HEK293 (cell line): ENCODE results near the gene PRR35.
A peak's percentile ranks its signal among the peaks of the same experiment; 100 is the strongest.

Experiments
- CTCF ChIA-PET: fragments of 350-600 bp; formaldehyde crosslinking; extraction: SDS; loops from one replicate; lab custom pipeline; 2021; ENCODE audit warnings: antibody characterized with exemption; lab: Yijun Ruan, JAX
- POLR2A ChIA-PET: fragments of 300-600 bp; formaldehyde crosslinking; extraction: SDS; loops from one replicate; lab custom pipeline; 2020; ENCODE audit warnings: antibody characterized with exemption, inconsistent platforms; lab: Yijun Ruan, JAX
- H3K27ac ChIP-seq: fragments of 200-500 bp; sonication (Bioruptor generic); 2 replicates; pipeline ENCODE4 v1.5.1; 2014; ENCODE audit warnings: low read depth, low read length, control low read depth, inconsistent platforms; ENCODE audit errors: extremely low read depth
- H3K36me3 ChIP-seq, 2 experiments: fragments of 200-500 bp in 1 of 2; sonication (Bioruptor generic) in 1 of 2; 1 replicate in 1 of 2; 2 replicates in 1 of 2; pipeline ENCODE4 v1.5.1; 2014 to 2017; ENCODE audit warnings: inconsistent platforms in 2 of 2, low read length in 2 of 2; ENCODE audit not compliant: control insufficient read depth in 2 of 2, insufficient read depth in 1 of 2
- H3K4me1 ChIP-seq: fragments of 200-500 bp; sonication (Bioruptor generic); 2 replicates; pipeline ENCODE4 v1.5.1; 2014; ENCODE audit warnings: mild to moderate bottlenecking, low read length, inconsistent platforms; ENCODE audit not compliant: control insufficient read depth, insufficient read depth
- H3K4me3 ChIP-seq: 2 replicates; pipeline ENCODE4 v1.5.1; 2011; ENCODE audit warnings: low read depth, mild to moderate bottlenecking, control low read depth, low read length, moderate library complexity
- H3K9me3 ChIP-seq: fragments of 200-500 bp; sonication (Bioruptor generic); 2 replicates; pipeline ENCODE4 v1.5.1; 2014; ENCODE audit warnings: low read depth, low read length, inconsistent platforms; ENCODE audit not compliant: control insufficient read depth, insufficient read depth
- GLIS1 ChIP-seq: fragments of 450-650 bp; formaldehyde crosslinking; IDR thresholded peaks from 2 replicates; pipeline ENCODE4 v1.5.1; 2016; ENCODE audit warnings: missing biosample characterization, missing genetic modification characterization
- GLIS2 ChIP-seq: fragments of 450-650 bp; formaldehyde crosslinking; IDR thresholded peaks from 2 replicates; pipeline ENCODE4 v1.5.1; 2016; ENCODE audit warnings: missing biosample characterization, missing genetic modification characterization
- KLF8 ChIP-seq: fragments of 450-650 bp; formaldehyde crosslinking; IDR thresholded peaks from 2 replicates; pipeline ENCODE4 v1.5.1; 2016; ENCODE audit warnings: missing biosample characterization, missing genetic modification characterization
- SP2 ChIP-seq: fragments of 450-650 bp; formaldehyde crosslinking; IDR thresholded peaks from 2 replicates; pipeline ENCODE4 v1.5.1; 2016; ENCODE audit warnings: missing biosample characterization, missing genetic modification characterization
- SP3 ChIP-seq: fragments of 450-650 bp; formaldehyde crosslinking; IDR thresholded peaks from 2 replicates; pipeline ENCODE4 v1.5.1; 2016; ENCODE audit warnings: missing biosample characterization, missing genetic modification characterization
- ZIC2 ChIP-seq: fragments of 450-650 bp; formaldehyde crosslinking; IDR thresholded peaks from 2 replicates; pipeline ENCODE4 v1.5.1; 2016; ENCODE audit warnings: missing biosample characterization, missing genetic modification characterization
- ZNF10 ChIP-seq: fragments of 450-650 bp; formaldehyde crosslinking; IDR thresholded peaks from 2 replicates; pipeline ENCODE4 v1.5.1; 2017; ENCODE audit warnings: missing biosample characterization, missing genetic modification characterization
- ZNF175 ChIP-seq: fragments of 450-650 bp; formaldehyde crosslinking; IDR thresholded peaks from 2 replicates; pipeline ENCODE4 v1.5.1; 2016; ENCODE audit warnings: missing biosample characterization, missing genetic modification characterization
- ZNF202 ChIP-seq: fragments of 450-650 bp; formaldehyde crosslinking; IDR thresholded peaks from 2 replicates; pipeline ENCODE4 v1.5.1; 2016; ENCODE audit warnings: missing biosample characterization, missing genetic modification characterization, borderline replicate concordance
- ZNF24 ChIP-seq: fragments of 450-650 bp; formaldehyde crosslinking; IDR thresholded peaks from 2 replicates; pipeline ENCODE4 v1.5.1; 2016; ENCODE audit warnings: missing biosample characterization, missing genetic modification characterization
- ZNF292 ChIP-seq: fragments of 450-650 bp; formaldehyde crosslinking; IDR thresholded peaks from 2 replicates; pipeline ENCODE4 v1.5.1; 2016; ENCODE audit warnings: low read depth, missing biosample characterization, missing genetic modification characterization, borderline replicate concordance
- ZNF600 ChIP-seq: fragments of 450-650 bp; formaldehyde crosslinking; IDR thresholded peaks from 2 replicates; pipeline ENCODE4 v1.5.1; 2016; ENCODE audit warnings: missing biosample characterization, missing genetic modification characterization
- ZNF624 ChIP-seq: fragments of 450-650 bp; formaldehyde crosslinking; IDR thresholded peaks from 2 replicates; pipeline ENCODE4 v1.5.1; 2017; ENCODE audit warnings: missing biosample characterization, missing genetic modification characterization
- ZNF76 ChIP-seq: fragments of 450-650 bp; formaldehyde crosslinking; IDR thresholded peaks from 2 replicates; pipeline ENCODE4; 2016; ENCODE audit warnings: low read depth, missing biosample characterization, missing genetic modification characterization, borderline replicate concordance
- ZSCAN30 ChIP-seq: fragments of 450-650 bp; IDR thresholded peaks from 2 replicates; pipeline ENCODE4 v1.5.1; 2018; ENCODE audit warnings: missing biosample characterization, mild to moderate bottlenecking, missing genetic modification characterization, moderate library complexity
- TF ChIP-seq, protein P1 (sequence below): fragments of 450-650 bp; formaldehyde crosslinking; conservative IDR thresholded peaks from 2 replicates; pipeline ENCODE4 v1.5.1; 2016; ENCODE audit warnings: low read depth, missing biosample characterization, missing genetic modification characterization
- TF ChIP-seq, protein P2 (sequence below): fragments of 450-650 bp; formaldehyde crosslinking; IDR thresholded peaks from 2 replicates; pipeline ENCODE4 v1.5.1; 2016; ENCODE audit warnings: missing biosample characterization, missing genetic modification characterization
- TF ChIP-seq, protein P3 (sequence below): fragments of 450-650 bp; formaldehyde crosslinking; IDR thresholded peaks from 2 replicates; pipeline ENCODE4 v1.5.1; 2016; ENCODE audit warnings: missing biosample characterization, missing genetic modification characterization
- TF ChIP-seq, protein P4 (sequence below): fragments of 450-650 bp; formaldehyde crosslinking; IDR thresholded peaks from 2 replicates; pipeline ENCODE4 v1.5.1; 2016; ENCODE audit warnings: missing biosample characterization, missing genetic modification characterization

The PRR35 gene

DNA sequence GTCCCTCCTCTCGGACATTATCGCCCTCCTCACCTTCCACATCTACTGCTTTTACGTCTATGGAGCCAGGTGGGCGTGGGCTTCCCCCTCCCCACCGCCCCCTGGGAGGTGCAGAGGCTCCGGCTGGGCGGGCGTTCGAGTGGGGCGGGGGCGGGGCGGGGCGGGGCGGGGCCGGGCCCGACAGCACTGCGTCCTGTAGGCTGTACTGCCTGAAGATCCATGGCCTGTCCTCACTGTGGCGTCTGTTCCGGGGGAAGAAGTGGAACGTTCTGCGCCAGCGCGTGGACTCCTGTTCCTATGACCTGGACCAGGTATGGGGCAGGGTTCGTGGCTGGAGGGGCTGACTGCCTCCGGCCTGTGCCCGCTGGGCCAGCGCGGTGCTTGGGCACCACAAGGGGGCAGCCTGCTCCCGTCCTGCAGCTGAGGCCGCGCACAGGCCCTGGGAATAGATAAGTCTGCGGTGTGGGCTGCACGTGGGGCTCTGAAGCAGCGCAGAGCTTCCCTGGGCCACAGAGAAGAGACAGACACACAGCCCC is 18.7 kb downstream of the PRR35 start (continued):
- peak; percentile 61 for TF ChIP-seq ZNF600 (tag by site-specific recombination)
- peak; percentile 82 for TF ChIP-seq ZSCAN30
- TF ChIP-seq ZNF175, result no peak
- TF ChIP-seq, protein P1, sequence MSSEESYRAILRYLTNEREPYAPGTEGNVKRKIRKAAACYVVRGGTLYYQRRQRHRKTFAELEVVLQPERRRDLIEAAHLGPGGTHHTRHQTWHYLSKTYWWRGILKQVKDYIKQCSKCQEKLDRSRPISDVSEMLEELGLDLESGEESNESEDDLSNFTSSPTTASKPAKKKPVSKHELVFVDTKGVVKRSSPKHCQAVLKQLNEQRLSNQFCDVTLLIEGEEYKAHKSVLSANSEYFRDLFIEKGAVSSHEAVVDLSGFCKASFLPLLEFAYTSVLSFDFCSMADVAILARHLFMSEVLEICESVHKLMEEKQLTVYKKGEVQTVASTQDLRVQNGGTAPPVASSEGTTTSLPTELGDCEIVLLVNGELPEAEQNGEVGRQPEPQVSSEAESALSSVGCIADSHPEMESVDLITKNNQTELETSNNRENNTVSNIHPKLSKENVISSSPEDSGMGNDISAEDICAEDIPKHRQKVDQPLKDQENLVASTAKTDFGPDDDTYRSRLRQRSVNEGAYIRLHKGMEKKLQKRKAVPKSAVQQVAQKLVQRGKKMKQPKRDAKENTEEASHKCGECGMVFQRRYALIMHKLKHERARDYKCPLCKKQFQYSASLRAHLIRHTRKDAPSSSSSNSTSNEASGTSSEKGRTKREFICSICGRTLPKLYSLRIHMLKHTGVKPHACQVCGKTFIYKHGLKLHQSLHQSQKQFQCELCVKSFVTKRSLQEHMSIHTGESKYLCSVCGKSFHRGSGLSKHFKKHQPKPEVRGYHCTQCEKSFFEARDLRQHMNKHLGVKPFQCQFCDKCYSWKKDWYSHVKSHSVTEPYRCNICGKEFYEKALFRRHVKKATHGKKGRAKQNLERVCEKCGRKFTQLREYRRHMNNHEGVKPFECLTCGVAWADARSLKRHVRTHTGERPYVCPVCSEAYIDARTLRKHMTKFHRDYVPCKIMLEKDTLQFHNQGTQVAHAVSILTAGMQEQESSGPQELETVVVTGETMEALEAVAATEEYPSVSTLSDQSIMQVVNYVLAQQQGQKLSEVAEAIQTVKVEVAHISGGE (tag by site-specific recombination), result 0 out of 2 replicates have a peak, but pooled peaks have one; percentile 14
- TF ChIP-seq ZNF76, result peak; percentile 65; the same call in 1 of the 2 replicates
- TF ChIP-seq, protein P2, sequence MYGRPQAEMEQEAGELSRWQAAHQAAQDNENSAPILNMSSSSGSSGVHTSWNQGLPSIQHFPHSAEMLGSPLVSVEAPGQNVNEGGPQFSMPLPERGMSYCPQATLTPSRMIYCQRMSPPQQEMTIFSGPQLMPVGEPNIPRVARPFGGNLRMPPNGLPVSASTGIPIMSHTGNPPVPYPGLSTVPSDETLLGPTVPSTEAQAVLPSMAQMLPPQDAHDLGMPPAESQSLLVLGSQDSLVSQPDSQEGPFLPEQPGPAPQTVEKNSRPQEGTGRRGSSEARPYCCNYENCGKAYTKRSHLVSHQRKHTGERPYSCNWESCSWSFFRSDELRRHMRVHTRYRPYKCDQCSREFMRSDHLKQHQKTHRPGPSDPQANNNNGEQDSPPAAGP (tag by site-specific recombination), result peak; percentile 41; the same call in 1 of the 2 replicates
- TF ChIP-seq KLF8 (tag by site-specific recombination), result peak; percentile 86
- no peak for TF ChIP-seq ZNF292 (tag by site-specific recombination)
- no peak for TF ChIP-seq ZNF202
- peak; percentile 68 for TF ChIP-seq SP3 (tag by site-specific recombination)
- TF ChIP-seq, protein P3, sequence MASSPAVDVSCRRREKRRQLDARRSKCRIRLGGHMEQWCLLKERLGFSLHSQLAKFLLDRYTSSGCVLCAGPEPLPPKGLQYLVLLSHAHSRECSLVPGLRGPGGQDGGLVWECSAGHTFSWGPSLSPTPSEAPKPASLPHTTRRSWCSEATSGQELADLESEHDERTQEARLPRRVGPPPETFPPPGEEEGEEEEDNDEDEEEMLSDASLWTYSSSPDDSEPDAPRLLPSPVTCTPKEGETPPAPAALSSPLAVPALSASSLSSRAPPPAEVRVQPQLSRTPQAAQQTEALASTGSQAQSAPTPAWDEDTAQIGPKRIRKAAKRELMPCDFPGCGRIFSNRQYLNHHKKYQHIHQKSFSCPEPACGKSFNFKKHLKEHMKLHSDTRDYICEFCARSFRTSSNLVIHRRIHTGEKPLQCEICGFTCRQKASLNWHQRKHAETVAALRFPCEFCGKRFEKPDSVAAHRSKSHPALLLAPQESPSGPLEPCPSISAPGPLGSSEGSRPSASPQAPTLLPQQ, result peak; percentile 40; the same call in 1 of the 2 replicates

DNA sequence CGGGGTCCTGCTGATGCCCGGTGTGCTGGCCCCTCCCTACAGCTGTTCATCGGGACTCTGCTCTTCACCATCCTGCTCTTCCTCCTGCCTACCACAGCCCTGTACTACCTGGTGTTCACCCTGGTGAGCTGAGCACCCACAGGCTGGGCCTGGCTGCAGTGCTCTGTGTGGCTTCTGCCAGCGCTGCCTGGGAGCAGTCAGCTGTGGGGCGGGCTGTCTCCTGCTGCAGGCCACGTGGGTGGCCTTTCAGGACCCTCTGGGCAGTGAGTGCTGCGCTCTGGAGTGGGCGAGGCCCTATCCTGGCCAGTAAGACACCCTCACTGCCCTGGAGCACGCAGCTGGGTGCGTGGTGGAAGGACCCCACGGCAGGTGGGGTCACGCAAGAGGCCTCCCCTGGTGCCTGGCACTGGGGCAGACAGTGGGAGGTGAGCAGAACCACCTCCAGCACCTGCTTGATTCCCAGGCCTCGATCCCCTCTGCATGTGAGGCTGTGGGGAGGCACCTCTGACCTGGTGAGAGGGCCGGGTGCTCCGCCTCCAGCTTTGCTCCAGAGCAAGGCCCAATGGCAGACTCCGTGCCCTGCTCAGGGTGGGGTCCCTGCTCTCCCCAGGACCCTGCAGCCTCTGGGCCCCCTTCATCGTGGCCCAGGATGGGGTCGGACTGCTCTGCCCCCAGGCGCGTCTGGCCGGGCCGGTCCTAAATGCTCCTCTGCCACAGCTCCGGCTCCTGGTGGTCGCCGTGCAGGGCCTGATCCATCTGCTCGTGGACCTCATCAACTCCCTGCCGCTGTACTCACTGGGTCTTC is 20.1 kb downstream of the PRR35 start:
- Histone ChIP-seq H3K4me1 (no peaks in the 10 kb centered on the region), H3K27ac (no peak overlapping the region), H3K9me3 (no peaks in the 10 kb centered on the region), H3K4me3 (no peak overlapping the region), H3K36me3 (peaks cover 0 to 35% of the 10 kb centered on the region in 2 experiments; a peak in 1 of 3 replicates)
- ChIA-PET CTCF (interaction anchor here (0.5 to 1.1 kb wide), 3 partner anchors 13 to 545 kb away, joined by 3 to 6 read pairs (median 3); partner anchors contain the start of gene NHLRC4), POLR2A (no interaction called here)
- TF ChIP-seq ZNF624 (tag by site-specific recombination) (no peak), ZNF24 (tag by site-specific recombination) (no peak), ZNF10 (0 out of 2 replicates have a peak, but pooled peaks have one; percentile 31), SP2 (peak; percentile 29; the same call in 1 of the 2 replicates), GLIS2 (tag by site-specific recombination) (peak; percentile 46; the same call in 1 of the 2 replicates), ZIC2 (tag by site-specific recombination) (0 out of 2 replicates have a peak, but pooled peaks have one; percentile 41), GLIS1 (tag by site-specific recombination) (peak; percentile 93)
- TF ChIP-seq, protein P4, sequence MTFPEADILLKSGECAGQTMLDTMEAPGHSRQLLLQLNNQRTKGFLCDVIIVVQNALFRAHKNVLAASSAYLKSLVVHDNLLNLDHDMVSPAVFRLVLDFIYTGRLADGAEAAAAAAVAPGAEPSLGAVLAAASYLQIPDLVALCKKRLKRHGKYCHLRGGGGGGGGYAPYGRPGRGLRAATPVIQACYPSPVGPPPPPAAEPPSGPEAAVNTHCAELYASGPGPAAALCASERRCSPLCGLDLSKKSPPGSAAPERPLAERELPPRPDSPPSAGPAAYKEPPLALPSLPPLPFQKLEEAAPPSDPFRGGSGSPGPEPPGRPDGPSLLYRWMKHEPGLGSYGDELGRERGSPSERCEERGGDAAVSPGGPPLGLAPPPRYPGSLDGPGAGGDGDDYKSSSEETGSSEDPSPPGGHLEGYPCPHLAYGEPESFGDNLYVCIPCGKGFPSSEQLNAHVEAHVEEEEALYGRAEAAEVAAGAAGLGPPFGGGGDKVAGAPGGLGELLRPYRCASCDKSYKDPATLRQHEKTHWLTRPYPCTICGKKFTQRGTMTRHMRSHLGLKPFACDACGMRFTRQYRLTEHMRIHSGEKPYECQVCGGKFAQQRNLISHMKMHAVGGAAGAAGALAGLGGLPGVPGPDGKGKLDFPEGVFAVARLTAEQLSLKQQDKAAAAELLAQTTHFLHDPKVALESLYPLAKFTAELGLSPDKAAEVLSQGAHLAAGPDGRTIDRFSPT, result 0 out of 2 replicates have a peak, but pooled peaks have one; percentile 13
